Measurements from ENCODE around the gene XPC.

XPC gene

GRCh38 chr3:14201940-14202684 is 23.7 kb upstream of the XPC start:
- DNase-seq (ENCODE audit: low read depth), result no peak

GRCh38 chr3:14200841-14201240 is 22.4 kb upstream of the XPC start:
- no peak overlapping the region for H3K4me3 ChIP-seq (ENCODE audit: low read depth, low read length)
- no peak for DNase-seq (ENCODE audit: low read depth)
- TF ChIP-seq CTCF (conservative IDR thresholded peaks at IDR 0.05; ENCODE audit: low read depth, low read length), result no peak

More at GRCh38 chr3:14201940-14202684, 23.7 kb upstream of the XPC start:
- TF ChIP-seq CTCF (conservative IDR thresholded peaks at IDR 0.05; ENCODE audit: low read depth, low read length), result no peak
- no peak overlapping the region for H3K4me3 ChIP-seq (ENCODE audit: low read depth, low read length)

- no peak for DNase-seq (ENCODE audit: low read depth)
- no peak overlapping the region for H3K4me3 ChIP-seq (ENCODE audit: low read depth, low read length)
- no peak for TF ChIP-seq CTCF (conservative IDR thresholded peaks at IDR 0.05; ENCODE audit: low read depth, low read length)
Observed at GRCh38 chr3:14200276-14200675, 21.9 kb upstream of the XPC start.

- no peak for TF ChIP-seq CTCF (conservative IDR thresholded peaks at IDR 0.05; ENCODE audit: low read depth, low read length)
- DNase-seq (ENCODE audit: low read depth), result no peak
- H3K4me3 ChIP-seq (ENCODE audit: low read depth, low read length), result no peak overlapping the region
Observed at GRCh38 chr3:14199641-14200040, 21.2 kb upstream of the XPC start.

- no peak for DNase-seq (ENCODE audit: low read depth)
- no peak for TF ChIP-seq CTCF (conservative IDR thresholded peaks at IDR 0.05; ENCODE audit: low read depth, low read length)
Observed at GRCh38 chr3:14194865-14195264, 16.5 kb upstream of the XPC start.

GRCh38 chr3:14188041-14188754 is 9.8 kb upstream of the XPC start:
- no peak for DNase-seq (ENCODE audit: low read depth)
- no peak overlapping the region for H3K4me3 ChIP-seq (ENCODE audit: low read depth, low read length)
- no peak for TF ChIP-seq CTCF (conservative IDR thresholded peaks at IDR 0.05; ENCODE audit: low read depth, low read length)

More at GRCh38 chr3:14194865-14195264, 16.5 kb upstream of the XPC start:
- no peak overlapping the region for H3K4me3 ChIP-seq (ENCODE audit: low read depth, low read length)
